ENCODE measurements around the gene EIF2D. TPM values are rescaled to one million over a fixed set of nuclear protein-coding genes. Genes with fewer than 3 reads are reported as not detected.

Gene EIF2D, protein sequence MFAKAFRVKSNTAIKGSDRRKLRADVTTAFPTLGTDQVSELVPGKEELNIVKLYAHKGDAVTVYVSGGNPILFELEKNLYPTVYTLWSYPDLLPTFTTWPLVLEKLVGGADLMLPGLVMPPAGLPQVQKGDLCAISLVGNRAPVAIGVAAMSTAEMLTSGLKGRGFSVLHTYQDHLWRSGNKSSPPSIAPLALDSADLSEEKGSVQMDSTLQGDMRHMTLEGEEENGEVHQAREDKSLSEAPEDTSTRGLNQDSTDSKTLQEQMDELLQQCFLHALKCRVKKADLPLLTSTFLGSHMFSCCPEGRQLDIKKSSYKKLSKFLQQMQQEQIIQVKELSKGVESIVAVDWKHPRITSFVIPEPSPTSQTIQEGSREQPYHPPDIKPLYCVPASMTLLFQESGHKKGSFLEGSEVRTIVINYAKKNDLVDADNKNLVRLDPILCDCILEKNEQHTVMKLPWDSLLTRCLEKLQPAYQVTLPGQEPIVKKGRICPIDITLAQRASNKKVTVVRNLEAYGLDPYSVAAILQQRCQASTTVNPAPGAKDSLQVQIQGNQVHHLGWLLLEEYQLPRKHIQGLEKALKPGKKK
- polyA plus RNA-seq, result 40.4 TPM

GRCh38 chr1:206612129-206612876, at the start of gene EIF2D:
Gene EIF2D (minus strand): TSS chr1:206612465. CDS start chr1:206612342, 123 bp downstream.
- H3K9me3 Mint-ChIP-seq, result no peaks in the 10 kb centered on the region
- H3K4me1 Mint-ChIP-seq, result peaks cover 11 to 20% (median 18%) of the 10 kb centered on the region in 3 donors
- no peaks in the 10 kb centered on the region for H3K27me3 Mint-ChIP-seq
- H3K4me3 Mint-ChIP-seq, result peak within 1 kb of the TSS; percentile 83 to 98 (median 94)
- H3K27ac Mint-ChIP-seq, result peak within 1 kb of the TSS; percentile 82 to 99 (median 95)
- peaks cover 4% of the 10 kb centered on the region for H3K36me3 Mint-ChIP-seq

DNA sequence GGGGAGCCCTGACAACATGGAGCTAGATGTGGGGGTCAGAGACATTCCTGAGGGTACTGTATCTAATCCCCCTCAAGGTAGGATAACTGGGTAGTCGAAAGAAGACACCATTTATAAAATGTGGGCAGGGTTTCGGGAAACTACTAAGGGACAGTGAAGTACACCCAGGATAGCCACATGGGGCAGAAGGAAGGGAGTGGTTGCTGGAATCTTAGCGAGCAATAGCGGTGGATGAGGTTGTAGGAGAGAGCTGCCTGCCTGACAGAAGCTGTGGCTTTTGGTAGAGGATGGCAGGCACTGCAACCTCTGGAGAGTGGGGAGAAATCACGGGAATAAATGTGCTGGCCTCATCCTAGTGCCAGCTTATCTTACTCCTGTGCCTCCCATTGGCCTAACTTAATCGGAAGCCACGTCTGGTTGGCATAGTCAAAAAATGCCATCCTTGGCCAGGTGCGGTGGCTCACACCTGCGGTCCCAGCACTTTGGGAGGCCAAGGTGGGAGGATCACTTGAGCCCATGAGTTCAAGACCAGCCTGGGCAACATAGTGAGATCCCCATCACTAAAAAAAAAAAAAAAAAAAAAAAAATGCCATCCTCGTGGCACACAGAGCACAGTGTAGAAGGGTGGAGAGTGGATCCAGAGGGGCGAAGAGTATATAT, 49.0 kb upstream of the EIF2D start:
- H3K4me1 Mint-ChIP-seq, result peaks cover 15 to 28% (median 16%) of the 10 kb centered on the region in 3 donors
- peaks cover 22% of the 10 kb centered on the region for H3K27me3 Mint-ChIP-seq
- H3K36me3 Mint-ChIP-seq, result peaks cover 2% of the 10 kb centered on the region
- H3K9me3 Mint-ChIP-seq, result no peaks in the 10 kb centered on the region
- H3K4me3 Mint-ChIP-seq, result peak overlapping the region in 1 of 4 donors; percentile 13
- H3K27ac Mint-ChIP-seq, result no peak overlapping the region

DNA sequence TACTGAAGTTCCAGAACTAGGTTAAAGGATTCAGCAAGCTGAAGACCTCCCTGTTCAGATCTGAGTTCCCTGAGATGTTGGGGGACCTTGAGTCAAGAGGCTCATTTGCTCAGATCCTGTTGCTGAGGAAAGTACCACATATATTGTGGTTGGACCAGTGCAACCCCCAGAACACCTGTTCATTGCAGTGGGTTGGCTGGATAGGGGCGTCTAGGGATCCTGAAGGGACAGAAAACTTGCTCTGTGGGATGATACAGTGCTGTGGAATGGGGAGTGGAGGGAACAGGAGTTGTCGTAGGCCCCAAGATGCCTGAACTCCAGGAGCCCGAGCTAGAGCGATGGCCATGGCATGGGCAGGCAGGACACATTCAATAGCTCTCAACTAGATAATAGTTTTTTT, 47.9 kb upstream of the EIF2D start:
- peaks cover 2% of the 10 kb centered on the region for H3K36me3 Mint-ChIP-seq
- peaks cover 22% of the 10 kb centered on the region for H3K27me3 Mint-ChIP-seq
- H3K9me3 Mint-ChIP-seq, result no peaks in the 10 kb centered on the region
- peaks cover 15 to 26% (median 15%) of the 10 kb centered on the region in 3 donors for H3K4me1 Mint-ChIP-seq
- no peak overlapping the region for H3K4me3 Mint-ChIP-seq
- peak overlapping the region in 1 of 3 donors; percentile 29 for H3K27ac Mint-ChIP-seq

- peaks cover 22% of the 10 kb centered on the region for H3K27me3 Mint-ChIP-seq
- H3K27ac Mint-ChIP-seq, result no peak overlapping the region
Measured at GRCh38 chr1:206658981-206659273, 46.7 kb upstream of the EIF2D start.

GRCh38 chr1:206658264-206658980, 46.2 kb upstream of the EIF2D start:
- Mint-ChIP-seq H3K4me3 (peak overlapping the region in 2 of 4 donors; percentile 32 to 56), H3K4me1 (peaks cover 9 to 14% (median 9%) of the 10 kb centered on the region in 3 donors), H3K27me3 (peaks cover 18% of the 10 kb centered on the region), H3K36me3 (peaks cover 2% of the 10 kb centered on the region), H3K27ac (no peak overlapping the region), H3K9me3 (no peaks in the 10 kb centered on the region)

More at GRCh38 chr1:206658981-206659273, 46.7 kb upstream of the EIF2D start:
- Mint-ChIP-seq H3K36me3 (peaks cover 2% of the 10 kb centered on the region), H3K9me3 (no peaks in the 10 kb centered on the region), H3K4me1 (peaks cover 11 to 18% (median 13%) of the 10 kb centered on the region in 3 donors), H3K4me3 (no peak overlapping the region)

GRCh38 chr1:206657751-206658150, 45.5 kb upstream of the EIF2D start:
- H3K4me1 Mint-ChIP-seq, result peaks cover 7 to 9% (median 7%) of the 10 kb centered on the region in 3 donors
- H3K27ac Mint-ChIP-seq, result no peak overlapping the region
- H3K36me3 Mint-ChIP-seq, result peaks cover 2% of the 10 kb centered on the region
- H3K4me3 Mint-ChIP-seq, result peak overlapping the region in 1 of 4 donors; percentile 25
- H3K27me3 Mint-ChIP-seq, result peaks cover 14% of the 10 kb centered on the region
- H3K9me3 Mint-ChIP-seq, result no peaks in the 10 kb centered on the region

- peaks cover 4 to 9% (median 7%) of the 10 kb centered on the region in 3 donors for H3K4me1 Mint-ChIP-seq
- H3K9me3 Mint-ChIP-seq, result no peaks in the 10 kb centered on the region
- H3K4me3 Mint-ChIP-seq, result no peak overlapping the region
- peaks cover 12% of the 10 kb centered on the region for H3K27me3 Mint-ChIP-seq
- peaks cover 2% of the 10 kb centered on the region for H3K36me3 Mint-ChIP-seq
- H3K27ac Mint-ChIP-seq, result no peak overlapping the region
Measured at GRCh38 chr1:206656936-206657335, 44.7 kb upstream of the EIF2D start.

DNA sequence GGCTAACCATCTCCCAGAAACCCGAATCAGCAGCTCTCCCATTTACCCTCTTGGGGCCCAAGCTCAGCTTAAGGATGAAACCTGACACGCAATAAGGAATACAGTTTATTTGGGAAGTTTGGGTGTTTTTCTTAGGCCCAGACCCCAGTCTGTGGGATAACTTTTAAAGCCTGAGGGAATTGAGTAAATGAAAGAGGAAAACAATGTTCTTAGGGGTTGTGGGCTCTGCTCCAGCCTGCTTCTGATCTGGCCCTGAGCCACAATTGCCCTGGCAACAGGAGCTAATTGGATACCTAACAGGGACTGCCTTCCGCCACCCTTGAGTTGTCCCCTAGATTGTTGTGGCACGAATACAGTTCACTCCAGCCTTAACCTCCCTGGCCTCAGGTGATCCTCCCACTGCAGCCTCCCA, 43.2 kb upstream of the EIF2D start:
- Mint-ChIP-seq H3K27ac (no peak overlapping the region), H3K27me3 (peaks cover 12% of the 10 kb centered on the region), H3K4me3 (no peak overlapping the region), H3K36me3 (peaks cover 3% of the 10 kb centered on the region), H3K9me3 (no peaks in the 10 kb centered on the region), H3K4me1 (peaks cover 4 to 9% (median 7%) of the 10 kb centered on the region in 3 donors)

GRCh38 chr1:206654828-206655227, 42.6 kb upstream of the EIF2D start:
- no peak overlapping the region for H3K27ac Mint-ChIP-seq
- no peak overlapping the region for H3K4me3 Mint-ChIP-seq
- H3K36me3 Mint-ChIP-seq, result peaks cover 2% of the 10 kb centered on the region
- no peaks in the 10 kb centered on the region for H3K9me3 Mint-ChIP-seq
- H3K27me3 Mint-ChIP-seq, result peaks cover 12% of the 10 kb centered on the region
- H3K4me1 Mint-ChIP-seq, result peaks cover 4 to 9% (median 7%) of the 10 kb centered on the region in 3 donors

DNA sequence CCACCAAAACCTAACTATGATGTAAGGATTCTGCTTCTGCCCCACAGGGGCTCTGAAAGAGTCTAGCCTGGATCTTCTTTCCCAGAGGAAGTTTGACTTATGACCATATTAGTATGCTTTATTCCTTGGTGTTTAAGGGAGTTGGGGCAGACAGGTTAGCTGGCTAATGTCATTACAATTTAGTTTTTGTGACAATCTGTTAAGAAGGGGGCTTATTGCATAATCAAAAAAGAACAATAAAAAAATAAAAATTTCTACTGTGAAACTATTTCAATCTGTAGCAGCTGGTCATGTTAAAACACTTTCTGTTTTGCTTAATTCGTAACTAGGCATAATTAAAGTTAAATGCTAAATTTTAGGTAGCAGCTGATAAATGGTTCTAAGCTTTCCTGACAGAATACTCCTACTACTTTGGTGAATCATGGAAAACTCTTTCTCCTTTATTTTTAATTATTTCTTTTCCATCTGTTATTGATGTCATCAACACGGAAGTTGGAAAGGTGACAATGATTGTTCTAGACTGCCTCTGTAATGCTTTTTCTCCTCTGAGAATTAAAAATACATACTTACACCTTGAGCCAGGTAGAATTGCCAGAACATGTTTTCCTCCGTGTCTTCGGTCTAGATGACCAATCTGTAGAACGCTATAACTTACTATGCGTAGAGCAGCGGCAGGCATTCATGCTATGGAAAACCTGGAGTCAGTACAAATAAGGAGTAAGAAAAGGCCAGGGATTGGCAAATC, 41.6 kb upstream of the EIF2D start:
- Mint-ChIP-seq H3K9me3 (no peaks in the 10 kb centered on the region), H3K4me3 (no peak overlapping the region), H3K27ac (no peak overlapping the region), H3K27me3 (peaks cover 10% of the 10 kb centered on the region), H3K36me3 (peaks cover 1% of the 10 kb centered on the region), H3K4me1 (peaks cover 4 to 9% (median 7%) of the 10 kb centered on the region in 3 donors)

DNA sequence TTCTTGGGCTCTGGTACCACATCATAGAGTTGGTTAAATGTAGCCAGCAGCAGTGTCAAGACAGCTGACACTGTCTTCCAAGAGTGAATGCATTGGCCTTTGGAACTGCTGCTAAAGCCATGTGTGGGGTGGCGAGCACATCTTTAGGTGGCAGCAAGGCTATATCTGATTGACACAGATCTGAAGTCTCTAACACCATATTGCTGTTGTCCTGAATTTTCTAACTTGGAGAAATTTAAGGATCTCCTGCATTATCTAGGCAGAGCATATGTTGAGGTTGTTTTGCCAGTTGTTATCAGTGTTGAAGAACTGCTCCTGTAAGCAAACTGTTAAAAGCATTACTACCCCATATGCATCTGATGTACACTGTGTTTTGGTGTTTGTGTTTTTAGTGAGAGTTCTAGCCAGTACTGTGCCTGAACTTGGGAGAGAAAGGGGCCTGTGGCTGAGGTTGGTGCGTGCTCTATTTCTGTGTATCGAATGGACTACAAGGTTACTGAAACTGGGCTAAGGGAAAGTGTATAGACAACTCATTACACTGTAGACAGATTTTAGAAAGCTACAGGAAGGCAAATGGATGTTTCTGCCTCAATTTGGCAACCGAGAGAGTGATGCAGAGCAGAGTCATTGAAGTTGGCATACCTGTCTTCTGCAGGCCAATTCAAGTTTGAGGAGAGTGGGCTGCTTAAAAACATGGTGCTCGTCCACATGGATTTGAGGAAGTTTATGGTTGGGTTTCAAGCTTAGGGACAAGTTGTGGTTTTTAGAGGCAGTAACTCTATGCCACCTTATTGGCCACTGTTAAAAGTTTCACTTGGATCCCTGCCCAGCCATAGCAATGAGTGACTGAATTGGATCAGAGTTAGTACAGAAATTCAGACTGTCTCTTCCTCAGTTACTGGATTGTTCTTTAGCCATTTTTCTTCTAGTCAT, 40.0 kb upstream of the EIF2D start:
- Mint-ChIP-seq H3K4me1 (no peaks in the 10 kb centered on the region), H3K36me3 (peaks cover 1% of the 10 kb centered on the region), H3K4me3 (no peak overlapping the region), H3K27ac (peak overlapping the region in 1 of 3 donors; percentile 61), H3K9me3 (no peaks in the 10 kb centered on the region), H3K27me3 (no peaks in the 10 kb centered on the region)

DNA sequence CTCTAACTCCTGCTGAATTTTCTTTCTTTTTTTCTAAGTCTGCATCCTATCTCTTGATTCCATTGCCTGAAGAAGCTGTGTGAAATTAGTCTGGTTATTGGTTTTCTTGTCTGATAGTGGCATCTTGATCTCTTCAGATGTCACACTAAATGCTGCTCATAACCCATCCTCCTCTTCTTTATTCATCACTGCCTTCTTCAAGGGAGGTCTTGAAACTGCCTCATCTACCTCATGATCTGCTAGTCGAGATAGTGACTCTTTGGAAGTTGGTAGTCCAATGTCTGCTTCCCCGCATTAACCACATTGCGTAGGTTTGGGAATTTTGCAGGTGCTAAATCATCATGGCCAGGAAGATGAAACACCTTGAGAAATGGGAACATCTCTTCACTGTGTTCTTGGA, 38.7 kb upstream of the EIF2D start:
- peak overlapping the region in 1 of 3 donors; percentile 17 for H3K27ac Mint-ChIP-seq
- no peaks in the 10 kb centered on the region for H3K27me3 Mint-ChIP-seq
- no peaks in the 10 kb centered on the region for H3K9me3 Mint-ChIP-seq
- H3K36me3 Mint-ChIP-seq, result peaks cover 1% of the 10 kb centered on the region
- no peaks in the 10 kb centered on the region for H3K4me1 Mint-ChIP-seq
- no peak overlapping the region for H3K4me3 Mint-ChIP-seq
